IPS-15b (cell line): Measurements from ENCODE around the gene MARS1.
"Not testable (repeated sequence)": the region's sequence is repeated elsewhere in the genome, so short reads cannot be mapped to it uniquely, and the experiment has no call there.

Source experiments
- H3K27me3 ChIP-seq: one replicate; pipeline ENCODE4 v1.6.1; 2013; ENCODE audit warnings: low read length; ENCODE audit not compliant: control insufficient read depth, insufficient read depth
- H3K36me3 ChIP-seq: one replicate; pipeline ENCODE4 v1.6.1; 2013; ENCODE audit warnings: low read length; ENCODE audit not compliant: control insufficient read depth, insufficient read depth
- H3K4me1 ChIP-seq: one replicate; pipeline ENCODE4 v1.6.1; 2013; ENCODE audit warnings: mild to moderate bottlenecking, low read length; ENCODE audit not compliant: control insufficient read depth, insufficient read depth
- H3K4me3 ChIP-seq: one replicate; pipeline ENCODE4 v1.5.1; 2013; ENCODE audit warnings: low read depth, low read length
- H3K9ac ChIP-seq: one replicate; pipeline ENCODE4 v1.6.1; 2013; ENCODE audit warnings: low read depth, mild to moderate bottlenecking, low read length
- H3K9me3 ChIP-seq: one replicate; pipeline ENCODE4 v1.6.1; 2013; ENCODE audit warnings: mild to moderate bottlenecking, low read length; ENCODE audit not compliant: control insufficient read depth, insufficient read depth

MARS1 gene

DNA sequence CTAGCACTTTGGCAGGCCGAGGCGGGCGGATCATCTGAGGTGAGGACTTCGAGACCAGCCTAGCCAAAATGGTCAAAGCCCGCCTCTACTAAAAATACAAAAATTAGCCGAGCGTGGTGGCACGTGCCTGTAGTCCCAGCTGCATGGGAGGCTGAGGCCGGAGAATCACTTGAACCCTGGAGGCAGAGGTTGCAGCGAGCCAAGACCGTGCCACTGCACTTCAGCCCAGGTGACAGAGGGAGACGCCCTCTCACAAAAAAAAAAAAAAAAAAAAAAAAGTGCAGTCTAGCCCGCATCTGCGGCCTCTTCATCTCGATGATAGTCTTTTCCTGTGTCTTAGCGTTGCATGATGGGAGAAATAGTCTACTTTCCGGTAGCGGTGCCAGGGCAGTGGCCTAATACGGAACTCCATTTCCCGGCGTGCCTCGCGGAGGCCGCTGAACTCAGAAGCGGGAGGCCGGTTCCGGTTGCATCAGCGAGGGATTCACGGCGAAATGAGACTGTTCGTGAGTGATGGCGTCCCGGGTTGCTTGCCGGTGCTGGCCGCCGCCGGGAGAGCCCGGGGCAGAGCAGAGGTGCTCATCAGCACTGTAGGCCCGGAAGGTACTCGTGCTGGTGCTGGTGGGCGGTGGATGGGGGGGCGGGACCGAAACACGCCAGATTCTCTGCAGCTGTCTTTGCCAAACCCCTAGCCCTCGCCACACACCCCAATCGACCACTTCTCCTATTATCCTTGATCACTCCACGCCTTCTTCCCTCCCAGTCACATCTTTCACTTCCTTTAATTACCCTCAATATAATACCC, at the start of gene MARS1:
TSS of gene MARS1 (plus strand) at position 472 of the 805 bp plus-strand sequence. CDS start at position 495, 23 bp downstream.
- peak within 1 kb of the TSS; percentile 97 for H3K9ac ChIP-seq
- H3K4me1 ChIP-seq: peaks cover 5% of the 10 kb centered on the region
- H3K9me3 ChIP-seq: no peaks in the 10 kb centered on the region
- peaks cover 30% of the 10 kb centered on the region for H3K36me3 ChIP-seq
- peak within 1 kb of the TSS; percentile 96 for H3K4me3 ChIP-seq
- H3K27me3 ChIP-seq: no peaks in the 10 kb centered on the region

DNA sequence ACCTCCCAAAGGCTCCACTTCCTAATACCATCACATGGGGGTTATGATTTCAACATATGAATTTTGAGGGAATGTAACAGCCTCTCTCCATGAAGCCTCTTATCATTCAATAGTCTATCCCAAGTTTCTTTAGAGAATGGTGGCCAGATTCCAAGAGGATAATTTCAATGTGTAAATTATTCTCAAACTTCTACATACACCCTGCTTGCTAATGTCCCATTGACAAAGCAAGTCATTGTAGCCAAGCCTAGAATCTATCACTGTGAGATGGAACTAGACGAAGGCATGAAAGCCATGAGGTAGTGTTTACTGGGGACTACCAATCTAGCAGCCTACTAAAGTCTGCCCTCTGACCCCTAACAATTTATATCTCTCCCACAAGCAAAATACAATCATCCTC, 49.5 kb upstream of the MARS1 start:
- H3K9me3 ChIP-seq: no peaks in the 10 kb centered on the region
- H3K36me3 ChIP-seq: no peaks in the 10 kb centered on the region
- H3K4me3 ChIP-seq: no peak overlapping the region
- no peak overlapping the region for H3K9ac ChIP-seq
- no peaks in the 10 kb centered on the region for H3K4me1 ChIP-seq
- H3K27me3 ChIP-seq: no peaks in the 10 kb centered on the region

- no peak overlapping the region for H3K9ac ChIP-seq
- no peaks in the 10 kb centered on the region for H3K4me1 ChIP-seq
- H3K36me3 ChIP-seq: no peaks in the 10 kb centered on the region
- no peaks in the 10 kb centered on the region for H3K9me3 ChIP-seq
- H3K27me3 ChIP-seq: no peaks in the 10 kb centered on the region
- H3K4me3 ChIP-seq: no peak overlapping the region
Observed at GRCh38 chr12:57439762-57440266, 48.1 kb upstream of the MARS1 start.

- not testable (repeated sequence) for H3K9me3 ChIP-seq, H3K36me3 ChIP-seq, H3K4me3 ChIP-seq, H3K27me3 ChIP-seq, H3K9ac ChIP-seq, H3K4me1 ChIP-seq
Observed at GRCh38 chr12:57441393-57441792, 46.5 kb upstream of the MARS1 start.

DNA sequence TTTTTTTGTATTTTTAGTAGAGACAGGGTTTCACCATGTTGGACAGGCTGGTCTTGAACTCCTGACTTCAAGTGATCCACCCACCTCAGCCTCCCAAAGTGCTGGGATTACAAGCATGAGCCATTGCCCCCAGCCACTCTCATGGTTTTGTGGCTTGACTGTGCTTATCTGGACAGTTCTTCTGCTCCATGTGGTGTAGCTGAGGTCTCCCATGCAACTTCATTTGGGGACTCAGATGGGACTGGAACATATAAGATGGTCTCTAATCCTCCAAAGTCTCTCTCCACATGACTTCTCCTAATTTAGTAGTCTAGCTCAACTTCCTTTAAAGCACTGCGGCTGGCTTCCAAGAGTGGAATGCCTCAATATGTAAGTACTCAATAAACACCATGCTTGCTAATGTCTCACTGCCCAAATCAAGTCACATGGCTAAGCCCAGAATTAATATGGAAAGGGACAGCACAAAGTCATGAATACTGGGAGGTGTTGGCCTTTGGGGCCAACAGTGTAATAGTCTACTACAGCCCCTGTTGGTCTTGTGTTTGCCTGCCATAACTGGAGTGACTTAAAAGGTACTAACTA, 45.9 kb upstream of the MARS1 start:
- Histone ChIP-seq H3K9me3 (no peaks in the 10 kb centered on the region), H3K4me1 (no peaks in the 10 kb centered on the region), H3K9ac (no peak overlapping the region), H3K27me3 (no peaks in the 10 kb centered on the region), H3K36me3 (no peaks in the 10 kb centered on the region), H3K4me3 (no peak overlapping the region)

GRCh38 chr12:57444337-57444736, 43.5 kb upstream of the MARS1 start:
- not testable (repeated sequence) for H3K36me3 ChIP-seq, H3K27me3 ChIP-seq, H3K4me3 ChIP-seq, H3K4me1 ChIP-seq, H3K9me3 ChIP-seq, H3K9ac ChIP-seq

GRCh38 chr12:57444744-57445143, 43.1 kb upstream of the MARS1 start:
- H3K27me3 ChIP-seq: no peaks in the 10 kb centered on the region
- no peaks in the 10 kb centered on the region for H3K36me3 ChIP-seq
- H3K9ac ChIP-seq: no peak overlapping the region

GRCh38 chr12:57446292-57446960, 41.4 kb upstream of the MARS1 start:
- H3K27me3 ChIP-seq: no peaks in the 10 kb centered on the region
- H3K4me3 ChIP-seq: no peak overlapping the region
- H3K9ac ChIP-seq: no peak overlapping the region
- H3K4me1 ChIP-seq: no peaks in the 10 kb centered on the region
- H3K9me3 ChIP-seq: no peaks in the 10 kb centered on the region
- no peaks in the 10 kb centered on the region for H3K36me3 ChIP-seq

More at GRCh38 chr12:57444744-57445143, 43.1 kb upstream of the MARS1 start:
- Histone ChIP-seq H3K9me3 (no peaks in the 10 kb centered on the region), H3K4me1 (no peaks in the 10 kb centered on the region), H3K4me3 (no peak overlapping the region)

DNA sequence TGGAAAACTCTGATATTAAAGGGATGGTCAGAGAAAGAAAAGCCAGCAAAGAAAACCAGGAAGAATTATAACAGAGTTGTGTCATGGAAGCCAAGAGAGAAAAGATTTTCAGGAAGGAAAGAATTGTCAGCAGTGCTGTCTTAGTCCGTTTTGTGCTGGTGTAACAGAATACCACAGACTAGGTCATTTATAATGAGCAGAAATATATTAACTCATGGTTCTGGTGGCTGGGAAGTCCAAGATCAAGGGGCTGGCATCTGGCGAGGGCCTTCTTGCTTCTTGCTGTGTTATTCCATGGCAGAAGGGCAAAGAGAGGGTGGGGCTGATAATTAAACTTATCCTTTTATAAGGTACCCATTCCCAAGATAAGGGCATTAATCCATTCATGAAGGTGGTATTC, 39.2 kb upstream of the MARS1 start:
- H3K36me3 ChIP-seq: no peaks in the 10 kb centered on the region
- H3K9me3 ChIP-seq: no peaks in the 10 kb centered on the region
- no peak overlapping the region for H3K9ac ChIP-seq
- H3K4me3 ChIP-seq: no peak overlapping the region
- H3K27me3 ChIP-seq: no peaks in the 10 kb centered on the region
- peaks cover 7% of the 10 kb centered on the region for H3K4me1 ChIP-seq

DNA sequence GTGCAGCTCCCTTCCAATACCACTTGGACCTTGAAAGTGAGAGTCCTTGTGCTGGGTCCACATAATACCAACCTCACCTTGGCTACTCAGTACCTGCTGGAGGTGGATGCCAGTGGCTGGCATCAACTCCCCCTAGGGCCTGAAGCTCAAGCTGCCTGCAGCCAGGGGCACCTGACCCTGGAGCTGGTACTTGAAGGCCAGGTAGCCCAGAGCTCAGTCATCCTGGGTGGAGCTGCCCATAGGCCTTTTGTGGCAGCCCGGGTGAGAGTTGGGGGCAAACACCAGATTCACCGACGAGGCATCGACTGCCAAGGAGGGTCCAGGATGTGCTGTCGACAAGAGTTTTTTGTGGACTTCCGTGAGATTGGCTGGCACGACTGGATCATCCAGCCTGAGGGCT, 38.5 kb upstream of the MARS1 start:
- Histone ChIP-seq H3K9me3 (no peaks in the 10 kb centered on the region), H3K27me3 (no peaks in the 10 kb centered on the region), H3K4me3 (no peak overlapping the region), H3K36me3 (no peaks in the 10 kb centered on the region), H3K4me1 (peaks cover 7% of the 10 kb centered on the region), H3K9ac (no peak overlapping the region)

GRCh38 chr12:57450057-57450456, 37.8 kb upstream of the MARS1 start:
- H3K27me3 ChIP-seq: no peaks in the 10 kb centered on the region
- peaks cover 11% of the 10 kb centered on the region for H3K4me1 ChIP-seq
- H3K36me3 ChIP-seq: no peaks in the 10 kb centered on the region
- H3K9me3 ChIP-seq: no peaks in the 10 kb centered on the region
- no peak overlapping the region for H3K9ac ChIP-seq
- no peak overlapping the region for H3K4me3 ChIP-seq
